Epithelial cell of alveolus of lung (primary cell): Measurements from ENCODE around the gene ABI1. TPM values are rescaled to one million over a fixed set of nuclear protein-coding genes. Genes with fewer than 3 reads are reported as not detected.

Experiments
- total RNA-seq: library from RNA; depleted of rRNA; stranded (reverse); fragments of >200 nt; gene quantifications from 2 replicates; pipeline ENCODE4 v1.2.1, GENCODE V29; 2015

Gene ABI1
- 26.7 and 30.5 TPM in 2 replicates for total RNA-seq

DNA sequence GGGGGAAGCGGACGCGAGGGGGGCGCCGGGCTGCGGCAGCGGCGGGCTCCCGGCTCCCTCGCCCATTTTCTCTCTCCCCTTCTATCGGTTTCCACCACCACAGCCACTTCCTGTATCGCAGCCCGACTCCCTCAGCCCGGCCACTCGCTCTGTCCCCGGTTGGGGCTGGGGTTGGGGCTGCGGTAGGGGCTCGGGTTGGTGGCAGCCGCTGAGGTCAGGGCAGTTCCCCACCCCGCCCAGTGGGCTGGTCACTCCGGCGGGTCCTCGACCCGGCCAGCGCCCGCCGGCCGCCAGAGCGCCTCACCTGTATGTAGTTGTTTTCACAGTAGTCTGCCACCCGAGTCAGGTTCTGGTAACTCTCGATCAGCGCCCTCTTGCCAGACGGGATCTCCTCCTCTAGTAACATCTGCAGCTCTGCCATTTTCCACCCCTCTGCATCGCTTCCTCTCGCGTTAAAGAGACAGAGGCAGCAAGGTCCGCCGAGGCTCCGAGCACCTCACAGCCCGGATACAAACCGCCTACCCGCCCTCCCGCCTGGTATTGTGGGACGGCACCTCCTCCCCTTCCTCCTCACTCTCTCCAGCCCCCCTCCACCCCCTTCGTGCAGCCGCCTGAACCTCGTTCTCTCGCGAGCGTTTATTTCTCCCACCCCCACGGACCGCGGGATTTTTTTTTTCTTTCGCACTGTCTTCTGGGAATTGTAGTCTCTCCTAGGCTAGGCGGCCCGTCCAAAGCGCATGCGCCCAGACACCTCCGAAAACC is at the start of gene ABI1:
ABI1 (minus strand) TSS at position 516 of the 762 bp plus-strand sequence; CDS start at position 421, 95 bp downstream.

DNA sequence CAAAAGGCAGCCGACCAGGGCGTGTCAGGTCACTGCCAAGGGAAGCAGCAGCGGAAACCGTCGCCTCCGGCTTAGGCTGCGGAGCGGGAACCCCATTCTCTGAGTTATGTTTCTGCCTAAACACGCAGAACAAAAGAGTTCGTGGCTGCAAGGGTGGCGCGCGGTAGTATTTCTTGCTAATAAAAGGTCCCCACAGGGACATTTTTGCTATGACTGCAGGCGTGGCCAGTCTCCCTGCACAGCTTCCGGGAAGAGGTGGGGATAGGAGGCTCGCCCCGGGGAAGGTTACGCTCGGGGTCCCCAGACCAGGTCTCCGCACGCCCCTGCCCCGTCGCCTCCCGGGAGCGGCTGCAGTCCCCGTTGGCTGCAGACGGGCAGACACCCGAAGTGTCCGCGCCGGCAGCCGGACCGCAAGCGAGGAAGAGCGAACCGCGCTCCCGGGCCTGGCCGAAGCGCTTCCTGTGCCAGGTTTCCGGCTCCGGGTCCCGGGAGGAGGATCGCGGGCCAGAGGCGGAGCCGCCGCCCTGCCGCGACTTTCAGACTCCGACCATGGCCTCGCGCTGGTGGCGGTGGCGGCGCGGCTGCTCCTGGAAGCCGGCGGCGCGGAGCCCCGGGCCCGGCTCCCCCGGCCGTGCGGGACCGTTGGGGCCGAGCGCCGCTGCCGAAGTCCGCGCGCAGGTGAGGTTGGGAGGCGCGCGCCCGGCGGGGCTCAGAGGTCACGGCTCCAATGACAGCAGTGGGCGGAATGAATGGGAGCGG is 163.4 kb downstream of the ABI1 start, which contains the start of gene PDSS1:
PDSS1 (plus strand) TSS at position 539 of the 759 bp plus-strand sequence; CDS start at position 550, 11 bp downstream.

Other genes with a start within 250 kb of the ABI1 start
- gene PDSS1, start 163.3 kb downstream of the ABI1 start, total RNA-seq: 5.3 and 9.3 TPM in 2 replicates
- gene ANKRD26, start 239.5 kb upstream of the ABI1 start, total RNA-seq: 3.7 and 8.9 TPM in 2 replicates